ENCODE measurements around the gene MAPRE3. TPM values are rescaled to one million over a fixed set of nuclear protein-coding genes. Genes with fewer than 3 reads are reported as not detected.
A peak's percentile ranks its signal among the peaks of the same experiment; 100 is the strongest.

Gene MAPRE3
- polyA plus RNA-seq, 6 donors from 2014 or later, result 1.2 to 4.2 (median 1.4) TPM

GRCh38 chr2:26938399-26939118 lies 31.9 kb upstream of the MAPRE3 start:
- H3K36me3 Mint-ChIP-seq, result no peaks in the 10 kb centered on the region
- H3K9me3 Mint-ChIP-seq, result no peaks in the 10 kb centered on the region
- H3K4me3 Mint-ChIP-seq, result no peak overlapping the region
- peaks cover 24 to 44% (median 43%) of the 10 kb centered on the region in 3 donors for H3K27me3 Mint-ChIP-seq
- peaks cover 4 to 8% (median 5%) of the 10 kb centered on the region in 3 donors for H3K4me1 Mint-ChIP-seq
- no peak overlapping the region for H3K27ac Mint-ChIP-seq
- ATAC-seq (ENCODE audit: low read depth in 2 of 2), result no peak
- DNase-seq, result no peak

GRCh38 chr2:26940001-26940400 lies 30.4 kb upstream of the MAPRE3 start:
- DNase-seq, result no peak
- no peak overlapping the region for H3K4me3 Mint-ChIP-seq
- H3K4me1 Mint-ChIP-seq, result peaks cover 4 to 8% (median 5%) of the 10 kb centered on the region in 3 donors
- no peaks in the 10 kb centered on the region for H3K36me3 Mint-ChIP-seq
- ATAC-seq (ENCODE audit: low read depth in 2 of 2), result no peak
- no peaks in the 10 kb centered on the region for H3K9me3 Mint-ChIP-seq
- H3K27me3 Mint-ChIP-seq, result peaks cover 23 to 45% (median 38%) of the 10 kb centered on the region in 3 donors
- H3K27ac Mint-ChIP-seq, result no peak overlapping the region

- no peaks in the 10 kb centered on the region for H3K36me3 Mint-ChIP-seq
- no peak overlapping the region for H3K4me3 Mint-ChIP-seq
- ATAC-seq (ENCODE audit: low read depth in 2 of 2) (no peak), DNase-seq (no peak)
- H3K4me1 Mint-ChIP-seq, result peaks cover 4 to 8% (median 5%) of the 10 kb centered on the region in 3 donors
- peaks cover 23 to 39% (median 38%) of the 10 kb centered on the region in 3 donors for H3K27me3 Mint-ChIP-seq
- H3K27ac Mint-ChIP-seq, result no peak overlapping the region
- H3K9me3 Mint-ChIP-seq, result no peaks in the 10 kb centered on the region
These were observed 29.0 kb upstream of the MAPRE3 start for GRCh38 chr2:26941486-26941885.

DNA sequence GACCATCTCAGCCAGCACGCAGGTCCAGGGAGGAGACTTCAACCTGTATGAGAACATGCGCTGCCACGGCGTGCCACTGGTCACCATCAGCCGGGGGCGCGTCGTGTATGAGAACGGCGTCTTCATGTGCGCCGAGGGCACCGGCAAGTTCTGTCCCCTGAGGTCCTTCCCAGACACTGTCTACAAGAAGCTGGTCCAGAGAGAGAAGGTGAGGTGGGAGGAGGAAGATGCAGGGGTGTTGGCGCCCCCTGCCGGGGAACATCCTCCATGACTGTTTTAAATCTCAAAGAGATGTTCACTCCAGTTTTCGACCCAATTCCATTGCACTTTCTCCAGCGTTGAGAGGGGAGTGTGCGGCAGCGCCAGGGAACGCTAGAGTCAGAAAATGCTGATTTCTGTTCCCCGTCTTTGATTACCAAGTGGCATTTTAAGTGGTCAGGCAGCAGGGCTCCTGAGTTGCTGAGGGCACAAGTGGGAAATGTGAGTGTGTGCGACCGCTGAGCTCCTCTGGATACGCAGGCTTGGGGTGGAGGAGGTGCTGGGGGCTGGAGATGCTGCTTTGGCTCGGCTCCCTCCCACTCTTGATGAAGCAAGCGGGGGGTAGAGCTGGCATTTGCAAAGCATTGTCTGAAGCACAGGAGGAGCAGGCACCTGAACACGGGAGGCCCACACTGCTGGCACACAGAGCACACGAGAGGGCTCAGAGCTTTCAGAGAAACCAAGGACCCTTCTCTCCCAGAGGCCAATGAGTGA lies 27.7 kb upstream of the MAPRE3 start:
- Mint-ChIP-seq H3K27ac (no peak overlapping the region), H3K4me3 (no peak overlapping the region), H3K27me3 (peaks cover 23 to 42% (median 38%) of the 10 kb centered on the region in 3 donors), H3K4me1 (peaks cover 4 to 8% (median 5%) of the 10 kb centered on the region in 3 donors), H3K9me3 (no peaks in the 10 kb centered on the region), H3K36me3 (no peaks in the 10 kb centered on the region)
- DNase-seq (peak; percentile 51), ATAC-seq (ENCODE audit: low read depth in 2 of 2) (peak; percentile 32 to 44)

- peak overlapping the region in 1 of 6 donors; percentile 1 for H3K27ac Mint-ChIP-seq
- ATAC-seq (ENCODE audit: low read depth in 2 of 2) (no peak), DNase-seq (no peak)
- no peaks in the 10 kb centered on the region for H3K9me3 Mint-ChIP-seq
- H3K4me1 Mint-ChIP-seq, result peaks cover 4 to 8% (median 5%) of the 10 kb centered on the region in 3 donors
- peaks cover 10 to 50% (median 42%) of the 10 kb centered on the region in 3 donors for H3K27me3 Mint-ChIP-seq
- no peaks in the 10 kb centered on the region for H3K36me3 Mint-ChIP-seq
- H3K4me3 Mint-ChIP-seq, result no peak overlapping the region
These were observed 24.3 kb upstream of the MAPRE3 start for GRCh38 chr2:26945991-26946750.

- Mint-ChIP-seq H3K9me3 (no peaks in the 10 kb centered on the region), H3K27ac (no peak overlapping the region), H3K36me3 (no peaks in the 10 kb centered on the region), H3K27me3 (peaks cover 6 to 50% (median 42%) of the 10 kb centered on the region in 3 donors), H3K4me3 (no peak overlapping the region), H3K4me1 (peaks cover 4 to 8% (median 5%) of the 10 kb centered on the region in 3 donors)
- no peak for ATAC-seq (ENCODE audit: low read depth in 2 of 2)
- DNase-seq, result no peak
These were observed 23.3 kb upstream of the MAPRE3 start for GRCh38 chr2:26946841-26947784.

GRCh38 chr2:26948800-26949199 lies 21.6 kb upstream of the MAPRE3 start:
- no peaks in the 10 kb centered on the region for H3K36me3 Mint-ChIP-seq
- H3K4me3 Mint-ChIP-seq, result no peak overlapping the region
- H3K27me3 Mint-ChIP-seq, result peaks cover 3 to 37% (median 34%) of the 10 kb centered on the region in 3 donors
- H3K4me1 Mint-ChIP-seq, result no peaks in the 10 kb centered on the region
- no peaks in the 10 kb centered on the region for H3K9me3 Mint-ChIP-seq
- DNase-seq, result no peak
- peak overlapping the region in 1 of 6 donors; percentile 59 for H3K27ac Mint-ChIP-seq
- ATAC-seq (ENCODE audit: low read depth in 2 of 2), result no peak

DNA sequence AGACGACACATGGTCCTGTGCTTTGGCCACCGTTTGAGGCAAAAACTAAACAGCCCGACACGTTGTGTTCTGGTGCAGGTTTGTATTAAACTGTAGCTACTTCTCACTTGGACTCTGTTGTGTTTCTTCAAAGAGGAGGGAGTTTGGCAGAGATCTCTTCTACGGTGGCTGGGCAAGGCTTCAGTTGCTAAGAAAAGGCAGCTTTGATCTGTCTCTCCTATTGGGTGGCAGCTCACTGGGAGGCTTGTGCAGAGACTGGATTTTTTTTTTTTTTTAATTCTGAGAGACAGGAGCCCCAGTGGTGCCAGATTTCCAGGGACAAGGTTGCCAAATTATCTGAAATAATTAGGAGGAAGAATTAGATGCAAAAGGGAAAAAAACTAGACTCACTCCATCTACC lies 20.2 kb upstream of the MAPRE3 start:
- Mint-ChIP-seq H3K4me1 (no peaks in the 10 kb centered on the region), H3K36me3 (no peaks in the 10 kb centered on the region), H3K4me3 (no peak overlapping the region), H3K27me3 (peaks cover 8 to 39% (median 39%) of the 10 kb centered on the region in 3 donors), H3K9me3 (no peaks in the 10 kb centered on the region), H3K27ac (no peak overlapping the region)
- ATAC-seq (ENCODE audit: low read depth in 2 of 2) (no peak), DNase-seq (no peak)

DNA sequence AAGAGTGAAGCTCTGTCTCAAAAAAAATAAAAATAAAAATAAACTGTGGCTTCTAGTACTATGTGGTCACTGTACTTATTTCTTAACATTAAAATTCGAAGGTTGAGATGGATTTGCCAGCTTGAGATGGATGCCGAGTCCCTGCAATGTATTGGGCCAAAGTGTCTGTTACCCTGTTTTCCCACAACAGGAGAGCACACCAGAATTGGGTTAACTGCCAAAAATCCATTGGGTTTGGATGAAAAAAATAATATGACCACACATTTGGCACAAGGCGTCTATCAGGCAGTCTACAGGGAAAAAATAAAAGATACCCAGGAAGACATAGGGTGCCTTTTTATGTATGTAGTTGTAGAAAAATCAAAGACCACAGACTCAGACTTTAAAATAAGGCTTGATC lies 19.2 kb upstream of the MAPRE3 start:
- H3K36me3 Mint-ChIP-seq, result no peaks in the 10 kb centered on the region
- H3K27ac Mint-ChIP-seq, result no peak overlapping the region
- H3K4me3 Mint-ChIP-seq, result no peak overlapping the region
- DNase-seq, result no peak
- no peaks in the 10 kb centered on the region for H3K4me1 Mint-ChIP-seq
- no peaks in the 10 kb centered on the region for H3K9me3 Mint-ChIP-seq
- peaks cover 8 to 49% (median 34%) of the 10 kb centered on the region in 3 donors for H3K27me3 Mint-ChIP-seq
- ATAC-seq (ENCODE audit: low read depth in 2 of 2), result no peak

GRCh38 chr2:26952374-26952773 lies 18.1 kb upstream of the MAPRE3 start:
- no peaks in the 10 kb centered on the region for H3K9me3 Mint-ChIP-seq
- no peak for ATAC-seq (ENCODE audit: low read depth in 2 of 2)
- no peak for DNase-seq
- no peak overlapping the region for H3K27ac Mint-ChIP-seq
- H3K27me3 Mint-ChIP-seq, result peaks cover 11 to 59% (median 38%) of the 10 kb centered on the region in 3 donors
- no peaks in the 10 kb centered on the region for H3K4me1 Mint-ChIP-seq
- no peaks in the 10 kb centered on the region for H3K36me3 Mint-ChIP-seq
- H3K4me3 Mint-ChIP-seq, result no peak overlapping the region

GRCh38 chr2:26954135-26954534 lies 16.3 kb upstream of the MAPRE3 start:
- ATAC-seq (ENCODE audit: low read depth in 2 of 2), result no peak
- Mint-ChIP-seq H3K9me3 (no peaks in the 10 kb centered on the region), H3K4me1 (no peaks in the 10 kb centered on the region), H3K27me3 (peaks cover 16 to 51% (median 33%) of the 10 kb centered on the region in 3 donors), H3K4me3 (no peak overlapping the region), H3K36me3 (no peaks in the 10 kb centered on the region), H3K27ac (no peak overlapping the region)
- no peak for DNase-seq

GRCh38 chr2:26957041-26957440 lies 13.4 kb upstream of the MAPRE3 start:
- Mint-ChIP-seq H3K9me3 (no peaks in the 10 kb centered on the region), H3K36me3 (no peaks in the 10 kb centered on the region), H3K4me1 (peaks cover 0 to 4% (median 3%) of the 10 kb centered on the region in 3 donors), H3K4me3 (no peak overlapping the region), H3K27me3 (peaks cover 22 to 59% (median 48%) of the 10 kb centered on the region in 3 donors), H3K27ac (peak overlapping the region in 1 of 6 donors; percentile 33)
- ATAC-seq (ENCODE audit: low read depth in 2 of 2) (no peak), DNase-seq (no peak)
